HCT116 (cell line): ENCODE results near the gene OR7C1. TPM values are rescaled to one million over a fixed set of nuclear protein-coding genes. Genes with fewer than 3 reads are reported as not detected.

ENCODE experiments used
- ATAC-seq: fragments of 200-7000 bp; cut with Tn5 transposase; 2 replicates; pipeline ENCODE4 v1.9.1; 2020; ENCODE audit warnings: mild to moderate bottlenecking, moderate library complexity
- BruUV-seq: library from RNA; stranded (reverse); fragments of 400-500 nt; replicated peaks from 2 replicates; lab custom pipeline; 2021; lab: Mats Ljungman, UMichigan
- CTCF ChIA-PET: fragments of 300-600 bp; sonication (Branson Sonifier 250); formaldehyde crosslinking; loops from one replicate; lab custom pipeline; 2021; ENCODE audit warnings: antibody characterized with exemption; lab: Charles Lee
- POLR2A ChIA-PET: fragments of 300-600, 350-600 bp; sonication (Branson Sonifier 250); formaldehyde crosslinking; loops from one replicate; lab custom pipeline; 2021; ENCODE audit warnings: antibody characterized with exemption; lab: Charles Lee
- RAD21 ChIA-PET, 2 experiments: fragments of 300-600 bp; sonication (Branson Sonifier 250); formaldehyde crosslinking; loops; one replicate each; lab custom pipeline; 2023; ENCODE audit warnings: low total read pairs in 2 of 2; ENCODE audit not compliant: uncharacterized antibody in 2 of 2, unreplicated experiment in 2 of 2, low non-redundant PET in 1 of 2; lab: Charles Lee
- DNase-seq: peaks from one replicate; pipeline ENCODE4 v3.0.0-alpha.2; 2010; ENCODE audit warnings: low read depth, low spot score
- H2AFZ ChIP-seq: fragments of 200-600 bp; shearing (Covaris generic), sonication (generic); 2 replicates; pipeline ENCODE4 v1.6.1; 2017; ENCODE audit warnings: low read depth, mixed run types, mixed read lengths, antibody characterized with exemption, low read length; ENCODE audit not compliant: poor library complexity, severe bottlenecking
- H3K27ac ChIP-seq: 2 replicates; pipeline ENCODE4 v1.5.1; 2012; ENCODE audit warnings: low read depth, low read length
- H3K27me3 ChIP-seq: fragments of 200-600 bp; sonication (generic); 2 replicates; pipeline ENCODE4 v1.6.1; 2016; ENCODE audit warnings: mixed run types, low read length, mixed read lengths; ENCODE audit not compliant: insufficient read depth
- H3K36me3 ChIP-seq, 2 experiments: fragments of 200-500 bp in 1 of 2; fragments of 200-600 bp in 1 of 2; sonication (Bioruptor generic) in 1 of 2; sonication (generic) in 1 of 2; 2 replicates each; pipeline versions ENCODE4 v1.5.1 to v1.6.1; 2014 to 2016; ENCODE audit warnings: low read length in 2 of 2, inconsistent platforms in 1 of 2, mixed read lengths in 1 of 2, mixed run types in 1 of 2; ENCODE audit not compliant: insufficient read depth in 2 of 2, control insufficient read depth in 1 of 2
- H3K4me1 ChIP-seq, 2 experiments: fragments of 200-600 bp in 1 of 2; sonication (generic) in 1 of 2; 2 replicates each; pipeline versions ENCODE4 v1.5.1 to v1.6.1; 2012 to 2017; ENCODE audit warnings: low read length in 2 of 2, inconsistent platforms in 1 of 2, mild to moderate bottlenecking in 1 of 2, mixed read lengths in 1 of 2, mixed run types in 1 of 2, moderate library complexity in 1 of 2; ENCODE audit not compliant: insufficient read depth in 2 of 2, control insufficient read depth in 1 of 2
- H3K4me2 ChIP-seq: fragments of 200-600 bp; sonication (generic); 2 replicates; pipeline ENCODE4 v1.6.1; 2017; ENCODE audit warnings: mixed run types, low read length, mixed read lengths
- H3K4me3 ChIP-seq, 2 experiments: fragments of 200-600 bp in 1 of 2; sonication (generic) in 1 of 2; replicated peaks in 1 of 2; 2 replicates each; pipeline ENCODE4 v1.5.1; 2011 to 2016; ENCODE audit warnings: low read length in 2 of 2, control low read depth in 1 of 2, low read depth in 1 of 2, mild to moderate bottlenecking in 1 of 2, mixed read lengths in 1 of 2, mixed run types in 1 of 2
- H3K79me2 ChIP-seq: fragments of 200-600 bp; sonication (generic); 2 replicates; pipeline ENCODE4 v1.6.1; 2017; ENCODE audit warnings: mild to moderate bottlenecking, mixed run types, low read length, moderate library complexity, mixed read lengths; ENCODE audit not compliant: insufficient read depth
- H3K9ac ChIP-seq: fragments of 200-600 bp; sonication (generic); 2 replicates; pipeline ENCODE4 v1.6.1; 2016; ENCODE audit warnings: low read length, mixed read lengths
- H3K9me2 ChIP-seq: fragments of 200-600 bp; sonication (generic), shearing (Covaris generic); 2 replicates; pipeline ENCODE4 v1.6.1; 2017; ENCODE audit warnings: mixed run types, mild to moderate bottlenecking, moderate library complexity; ENCODE audit not compliant: insufficient read depth
- H3K9me3 ChIP-seq, 2 experiments: fragments of 200-500 bp in 1 of 2; fragments of 200-600 bp in 1 of 2; sonication (Bioruptor generic) in 1 of 2; sonication (generic) in 1 of 2; 2 replicates each; pipeline ENCODE4 v1.6.1; 2014 to 2017; ENCODE audit warnings: low read length in 2 of 2, mixed read lengths in 2 of 2, inconsistent platforms in 1 of 2, low read depth in 1 of 2, mild to moderate bottlenecking in 1 of 2, mixed run types in 1 of 2, moderate library complexity in 1 of 2; ENCODE audit not compliant: control insufficient read depth in 1 of 2, insufficient read depth in 1 of 2
- H4K20me1 ChIP-seq: fragments of 200-600 bp; sonication (generic), shearing (Covaris generic); 2 replicates; pipeline ENCODE4 v1.6.1; 2017; ENCODE audit warnings: mixed run types, mild to moderate bottlenecking, moderate library complexity; ENCODE audit not compliant: insufficient read depth
- CBX3 ChIP-seq: IDR thresholded peaks from 2 replicates; pipeline ENCODE4 v1.6.1; 2012; ENCODE audit warnings: low read depth
- CEBPB ChIP-seq: IDR thresholded peaks from 2 replicates; pipeline ENCODE4 v1.6.1; 2012; ENCODE audit warnings: low read depth
- EGR1 ChIP-seq: IDR thresholded peaks from 2 replicates; pipeline ENCODE4 v1.6.1; 2012; ENCODE audit warnings: low read depth
- EZH2 ChIP-seq: fragments of 200-600 bp; sonication (generic); IDR thresholded peaks from 2 replicates; pipeline ENCODE4 v1.6.1; 2017; ENCODE audit warnings: antibody characterized with exemption, mixed run types
- EZH2phosphoT487 ChIP-seq: fragments of 200-600 bp; IDR thresholded peaks from 2 replicates; pipeline ENCODE4 v1.6.1; 2018; ENCODE audit warnings: antibody characterized with exemption, borderline replicate concordance
- FOSL1 ChIP-seq: IDR thresholded peaks from 2 replicates; pipeline ENCODE4 v1.6.1; 2012; ENCODE audit warnings: low read depth
- POLR2AphosphoS5 ChIP-seq: IDR thresholded peaks from 2 replicates; pipeline ENCODE4 v1.6.1; 2011; ENCODE audit warnings: mild to moderate bottlenecking, low read depth, low read length, moderate library complexity
- RAD21 ChIP-seq: IDR thresholded peaks from 2 replicates; pipeline ENCODE4 v1.6.1; 2012; ENCODE audit warnings: low read depth, mild to moderate bottlenecking
- SIN3A ChIP-seq: IDR thresholded peaks from 2 replicates; pipeline ENCODE4 v1.6.1; 2012; ENCODE audit warnings: low read depth
- SP1 ChIP-seq: IDR thresholded peaks from 2 replicates; pipeline ENCODE4 v1.6.1; 2012; ENCODE audit warnings: low read depth
- SRF ChIP-seq: IDR thresholded peaks from 2 replicates; pipeline ENCODE4 v1.6.1; 2012; ENCODE audit warnings: low read depth
- TCF7L2 ChIP-seq: IDR thresholded peaks from 2 replicates; pipeline ENCODE4 v1.7.0; 2011; ENCODE audit warnings: borderline replicate concordance, inconsistent platforms; ENCODE audit not compliant: insufficient read depth, insufficient read length; ENCODE audit errors: extremely low read depth
- ZFX ChIP-seq: fragments of 450-650 bp; IDR thresholded peaks from 2 replicates; pipeline ENCODE4 v1.6.1; 2017
- ZNF274 ChIP-seq: fragments of 200-500 bp; sonication (Bioruptor generic); IDR thresholded peaks from 2 replicates; pipeline ENCODE4 v1.6.1; 2014; ENCODE audit warnings: mild to moderate bottlenecking, low read depth, low read length, inconsistent platforms
- intact Hi-C: fragments of 100-400 bp; cut with micrococcal nuclease; formaldehyde crosslinking; loops from 2 replicates; pipeline ENCODE4 v1.10.0; 2022
- total RNA-seq: library from RNA; stranded (reverse); gene quantifications from one replicate; pipeline ENCODE4 v1.2.1, GENCODE V29; 2021; ENCODE audit not compliant: unreplicated experiment
- TF ChIP-seq, protein P1 (sequence below): IDR thresholded peaks from 2 replicates; pipeline ENCODE4 v1.6.1; 2011; ENCODE audit warnings: mild to moderate bottlenecking, low read length, moderate library complexity; ENCODE audit not compliant: insufficient replicate concordance; ENCODE audit errors: extremely low read depth
- TF ChIP-seq, protein P2 (sequence below): IDR thresholded peaks from 2 replicates; pipeline ENCODE4 v1.6.1; 2012
- TF ChIP-seq, protein P3 (sequence below): IDR thresholded peaks from 2 replicates; pipeline ENCODE4 v1.6.1; 2012

Gene OR7C1
- total RNA-seq, 1 experiment from 2014 or later: not detected

DNA sequence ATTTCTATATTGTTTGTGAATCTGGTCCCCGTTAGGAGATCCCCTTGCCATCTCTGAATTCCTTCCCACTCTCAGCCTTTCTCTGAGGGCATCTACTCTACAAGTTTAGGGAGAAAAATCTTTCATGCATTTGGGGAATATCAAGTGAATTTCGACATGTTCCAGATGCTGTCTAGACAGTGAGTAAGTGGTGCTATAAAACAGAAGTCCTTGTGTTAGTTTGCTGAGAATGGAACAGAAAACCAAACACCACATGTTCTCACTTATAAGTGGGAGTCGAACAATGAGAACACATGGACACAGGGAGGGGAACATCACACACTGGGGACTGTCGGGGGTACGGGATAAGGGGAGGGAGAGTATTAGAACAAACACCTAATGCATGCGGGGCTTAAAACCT, 8.6 kb upstream of the OR7C1 start:
- no peak overlapping the region for H3K4me3 ChIP-seq
- ATAC-seq (no peak), DNase-seq (no peak)
- no peak overlapping the region for H3K4me2 ChIP-seq
- no peaks in the 10 kb centered on the region for H3K4me1 ChIP-seq
- TF ChIP-seq SRF (no peak), POLR2AphosphoS5 (no peak)
- TF ChIP-seq, protein P1, sequence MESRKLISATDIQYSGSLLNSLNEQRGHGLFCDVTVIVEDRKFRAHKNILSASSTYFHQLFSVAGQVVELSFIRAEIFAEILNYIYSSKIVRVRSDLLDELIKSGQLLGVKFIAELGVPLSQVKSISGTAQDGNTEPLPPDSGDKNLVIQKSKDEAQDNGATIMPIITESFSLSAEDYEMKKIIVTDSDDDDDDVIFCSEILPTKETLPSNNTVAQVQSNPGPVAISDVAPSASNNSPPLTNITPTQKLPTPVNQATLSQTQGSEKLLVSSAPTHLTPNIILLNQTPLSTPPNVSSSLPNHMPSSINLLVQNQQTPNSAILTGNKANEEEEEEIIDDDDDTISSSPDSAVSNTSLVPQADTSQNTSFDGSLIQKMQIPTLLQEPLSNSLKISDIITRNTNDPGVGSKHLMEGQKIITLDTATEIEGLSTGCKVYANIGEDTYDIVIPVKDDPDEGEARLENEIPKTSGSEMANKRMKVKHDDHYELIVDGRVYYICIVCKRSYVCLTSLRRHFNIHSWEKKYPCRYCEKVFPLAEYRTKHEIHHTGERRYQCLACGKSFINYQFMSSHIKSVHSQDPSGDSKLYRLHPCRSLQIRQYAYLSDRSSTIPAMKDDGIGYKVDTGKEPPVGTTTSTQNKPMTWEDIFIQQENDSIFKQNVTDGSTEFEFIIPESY: no peak
- H3K9ac ChIP-seq: no peak overlapping the region
- no peaks in the 10 kb centered on the region for H3K9me2 ChIP-seq
- BruUV-seq: no TSS peak
- no peak overlapping the region for H3K27ac ChIP-seq
- ChIA-PET POLR2A (no interaction called here), CTCF (no interaction called here), RAD21 (no interaction called here)
- intact Hi-C loops: no loop called here
- no peaks in the 10 kb centered on the region for H3K79me2 ChIP-seq
- no peaks in the 10 kb centered on the region for H4K20me1 ChIP-seq
- no peak overlapping the region for H2AFZ ChIP-seq
- H3K27me3 ChIP-seq: peaks cover 40% of the 10 kb centered on the region
- H3K9me3 ChIP-seq: no peaks in the 10 kb centered on the region
- H3K36me3 ChIP-seq: no peaks in the 10 kb centered on the region

DNA sequence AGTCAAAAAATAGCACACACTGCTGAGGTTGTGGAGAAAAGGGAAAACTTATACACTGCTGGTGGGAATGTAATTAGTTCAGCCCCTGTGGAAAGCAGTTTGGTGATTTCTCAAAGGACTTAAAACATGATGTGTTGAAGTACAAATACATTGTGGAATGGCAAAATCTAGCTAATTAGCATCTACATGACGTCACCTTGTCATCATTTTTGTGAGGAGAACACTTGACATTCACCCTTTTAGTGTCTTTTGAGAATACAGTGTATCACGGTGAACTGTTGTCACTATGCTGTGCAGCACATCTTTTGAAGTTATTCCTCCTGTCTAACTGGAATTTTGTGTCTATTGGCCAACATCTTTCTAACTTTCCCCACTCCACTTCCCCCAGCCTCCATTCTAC, 8.2 kb upstream of the OR7C1 start:
- H4K20me1 ChIP-seq: no peaks in the 10 kb centered on the region
- no peaks in the 10 kb centered on the region for H3K9me3 ChIP-seq
- H2AFZ ChIP-seq: no peak overlapping the region
- H3K4me2 ChIP-seq: no peak overlapping the region
- H3K9me2 ChIP-seq: no peaks in the 10 kb centered on the region
- no peak overlapping the region for H3K9ac ChIP-seq
- intact Hi-C loops: no loop called here
- TF ChIP-seq, protein P1: no peak
- TF ChIP-seq TCF7L2 (no peak), RAD21 (no peak), CEBPB (no peak), EZH2 (no peak), FOSL1 (no peak), EZH2phosphoT487 (no peak), ZNF274 (no peak), SP1 (no peak), EGR1 (no peak), SIN3A (no peak), CBX3 (no peak), POLR2AphosphoS5 (no peak), ZFX (no peak)
- TF ChIP-seq, protein P2, sequence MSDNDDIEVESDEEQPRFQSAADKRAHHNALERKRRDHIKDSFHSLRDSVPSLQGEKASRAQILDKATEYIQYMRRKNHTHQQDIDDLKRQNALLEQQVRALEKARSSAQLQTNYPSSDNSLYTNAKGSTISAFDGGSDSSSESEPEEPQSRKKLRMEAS: no peak
- TF ChIP-seq, protein P3, sequence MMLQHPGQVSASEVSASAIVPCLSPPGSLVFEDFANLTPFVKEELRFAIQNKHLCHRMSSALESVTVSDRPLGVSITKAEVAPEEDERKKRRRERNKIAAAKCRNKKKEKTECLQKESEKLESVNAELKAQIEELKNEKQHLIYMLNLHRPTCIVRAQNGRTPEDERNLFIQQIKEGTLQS: no peak
- DNase-seq: no peak
- H3K4me3 ChIP-seq: no peak overlapping the region
- no peak for ATAC-seq
- ChIA-PET CTCF (no interaction called here), RAD21 (no interaction called here), POLR2A (no interaction called here)
- peaks cover 36% of the 10 kb centered on the region for H3K27me3 ChIP-seq
- H3K79me2 ChIP-seq: no peaks in the 10 kb centered on the region
- no TSS peak for BruUV-seq
- H3K36me3 ChIP-seq: no peaks in the 10 kb centered on the region
- no peaks in the 10 kb centered on the region for H3K4me1 ChIP-seq
- H3K27ac ChIP-seq: no peak overlapping the region
